Stromal cell of bone marrow (primary cell): Measurements from ENCODE around the gene ANKRD49.

Experiments used
- DNase-seq: peaks from one replicate; pipeline ENCODE4 v3.0.0-alpha.2; 2012; ENCODE audit warnings: low read depth

Gene ANKRD49

GRCh38 chr11:94544646-94545263, 51.0 kb downstream of the ANKRD49 start:
- DNase-seq: no peak

- DNase-seq: no peak
These were observed 51.7 kb downstream of the ANKRD49 start for GRCh38 chr11:94545264-94546161.

- DNase-seq: no peak
These were observed 52.3 kb downstream of the ANKRD49 start for GRCh38 chr11:94546162-94546470.

- no peak for DNase-seq
These were observed 53.1 kb downstream of the ANKRD49 start for GRCh38 chr11:94546886-94547285.

- DNase-seq: no peak
These were observed 55.4 kb downstream of the ANKRD49 start for GRCh38 chr11:94549146-94549545.
